NCI-H748 (cell line): ENCODE measurements around the gene LIG4.
A peak's percentile ranks its signal among the peaks of the same experiment; 100 is the strongest.

Experiments
- DNase-seq: peaks from one replicate; lab custom pipeline; 2025; ENCODE audit not compliant: unreplicated experiment; lab: John Stamatoyannopoulos, UW

Gene LIG4

DNA sequence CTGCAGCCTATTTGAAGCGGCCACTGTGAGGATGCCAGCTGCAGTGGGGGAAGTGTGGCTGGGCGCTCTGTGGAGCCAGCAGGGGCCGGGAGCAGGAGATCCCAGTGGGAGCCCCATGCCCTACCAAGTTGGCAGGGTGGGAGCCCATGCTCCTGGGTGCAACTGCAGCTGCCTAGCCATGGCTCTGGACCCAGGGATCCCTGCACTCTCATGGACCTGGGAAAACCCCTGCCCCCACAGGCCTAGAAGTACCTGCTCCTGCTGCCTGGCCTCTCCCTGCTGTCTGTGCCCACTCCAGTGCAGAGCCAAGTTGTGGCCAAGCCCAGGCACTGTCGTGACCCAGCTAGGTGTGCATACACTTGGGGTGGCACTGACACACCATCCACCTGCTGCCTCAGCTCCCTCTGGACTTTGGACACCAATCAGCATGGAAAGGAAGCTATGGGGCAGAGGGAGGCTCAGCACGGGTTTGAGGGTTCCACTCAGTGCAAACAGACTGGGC lies 20.9 kb downstream of the LIG4 start:
- no peak for DNase-seq

DNA sequence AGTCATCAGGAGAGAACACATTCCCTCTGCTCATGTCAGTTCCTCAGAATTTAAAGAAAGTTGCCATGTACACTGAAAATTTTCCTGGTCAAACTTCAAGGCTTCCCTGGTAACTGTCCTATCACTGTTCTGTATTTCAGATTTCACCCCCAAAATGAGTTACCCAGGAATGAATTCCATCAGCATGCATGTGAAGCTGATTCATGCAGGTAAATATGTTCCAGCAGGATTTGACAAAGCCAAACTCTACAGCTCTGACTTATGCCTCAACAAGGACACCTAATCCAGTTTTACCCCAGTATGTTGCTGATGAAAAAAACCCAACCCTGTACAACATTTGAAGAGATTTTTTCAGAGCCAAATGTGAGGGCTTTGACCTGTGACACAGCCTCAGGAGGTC lies 21.5 kb downstream of the LIG4 start:
- DNase-seq = no peak

DNA sequence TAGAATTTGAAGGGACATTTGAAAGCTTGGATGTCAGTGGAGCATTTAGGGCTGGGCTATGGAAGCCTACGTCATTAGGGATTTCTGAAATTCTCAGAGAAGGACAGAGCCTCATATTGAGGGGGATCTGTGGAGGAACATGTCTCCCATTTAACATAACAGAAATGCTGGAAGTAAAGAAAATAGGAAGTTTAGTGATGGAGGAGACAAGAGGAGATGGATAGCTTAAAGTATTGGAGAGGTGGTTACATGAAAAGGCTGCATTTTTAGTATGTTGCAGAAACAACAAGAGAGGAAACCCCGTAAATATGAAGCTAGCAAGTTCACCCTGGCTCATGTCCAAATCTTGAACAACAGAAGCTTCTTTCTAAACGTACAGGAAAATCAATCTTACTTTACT lies 24.4 kb downstream of the LIG4 start:
- DNase-seq = no peak

DNA sequence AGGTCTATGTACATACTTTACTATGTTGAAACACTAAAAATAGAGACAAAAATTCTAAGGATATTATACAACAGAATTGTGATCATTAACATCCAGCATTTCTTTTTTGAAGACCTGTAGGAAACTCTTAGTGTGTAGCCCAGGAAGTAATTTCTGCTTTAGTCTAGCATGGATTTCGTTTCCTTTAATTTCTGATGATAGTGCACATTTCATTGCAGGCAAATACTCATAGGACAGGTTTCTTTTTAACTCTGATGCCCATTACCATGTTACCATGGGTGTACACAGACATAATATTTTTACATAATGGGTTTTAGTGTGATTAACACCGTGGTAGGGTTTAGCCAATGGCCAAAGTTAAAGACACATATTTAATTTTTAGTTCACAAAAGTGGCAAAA lies 27.1 kb downstream of the LIG4 start:
- DNase-seq = no peak

DNA sequence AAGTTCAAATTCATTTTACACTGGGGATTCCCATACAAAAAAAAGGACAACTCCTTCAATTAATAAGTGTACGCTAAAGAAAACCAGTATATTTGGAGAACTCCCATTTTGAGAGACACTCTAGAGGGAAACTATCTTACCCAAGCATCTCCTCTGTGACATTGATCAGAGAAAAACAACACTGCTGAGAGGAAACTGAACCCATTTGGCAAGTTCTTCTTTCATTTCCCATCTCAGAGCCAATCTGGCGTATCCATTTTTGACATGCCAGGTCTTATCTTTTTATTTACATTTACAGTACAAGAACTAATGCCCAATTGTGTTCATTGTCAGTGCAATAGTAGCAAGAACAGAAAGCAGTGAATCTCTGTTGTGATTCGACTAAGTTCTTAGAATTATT lies 30.1 kb downstream of the LIG4 start:
- DNase-seq = no peak

DNA sequence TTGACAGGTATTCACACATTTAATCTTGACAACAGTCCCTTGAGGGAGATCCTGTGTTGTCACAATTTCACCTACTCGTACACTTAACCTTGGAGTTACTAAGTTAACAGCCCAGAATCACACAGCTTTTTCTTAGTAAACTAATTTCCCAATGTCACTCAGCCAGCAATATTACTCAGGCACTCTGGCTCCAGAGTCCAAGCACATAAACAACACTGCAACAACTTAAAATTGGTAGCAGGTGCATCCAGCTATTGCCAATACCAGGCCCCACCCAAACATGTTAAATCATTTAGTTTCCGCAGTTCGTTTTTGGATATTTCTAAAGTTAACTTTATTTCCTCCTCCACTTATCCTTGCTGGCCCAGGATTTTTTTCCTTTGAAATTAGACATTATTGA lies 32.7 kb downstream of the LIG4 start:
- DNase-seq = no peak

DNA sequence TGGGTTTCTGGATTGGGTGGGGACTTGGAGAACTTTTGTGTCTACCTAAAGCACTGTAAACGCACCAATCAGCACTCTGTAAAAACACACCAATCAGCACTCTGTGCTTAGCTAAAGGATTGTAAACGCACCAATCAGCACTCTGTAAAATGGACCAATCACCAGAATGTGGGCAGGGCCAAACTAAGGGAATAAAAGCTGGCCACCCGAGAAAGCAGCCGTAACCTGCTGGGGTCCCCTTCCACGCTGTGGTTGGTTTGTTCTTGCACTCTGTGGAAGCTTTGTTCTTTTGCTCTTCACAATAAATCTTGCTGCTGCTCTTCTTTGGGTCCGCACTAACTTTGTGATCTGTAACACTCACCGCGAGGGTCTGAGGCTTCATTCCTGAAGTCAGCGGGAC lies 37.3 kb downstream of the LIG4 start:
- no peak for DNase-seq

DNA sequence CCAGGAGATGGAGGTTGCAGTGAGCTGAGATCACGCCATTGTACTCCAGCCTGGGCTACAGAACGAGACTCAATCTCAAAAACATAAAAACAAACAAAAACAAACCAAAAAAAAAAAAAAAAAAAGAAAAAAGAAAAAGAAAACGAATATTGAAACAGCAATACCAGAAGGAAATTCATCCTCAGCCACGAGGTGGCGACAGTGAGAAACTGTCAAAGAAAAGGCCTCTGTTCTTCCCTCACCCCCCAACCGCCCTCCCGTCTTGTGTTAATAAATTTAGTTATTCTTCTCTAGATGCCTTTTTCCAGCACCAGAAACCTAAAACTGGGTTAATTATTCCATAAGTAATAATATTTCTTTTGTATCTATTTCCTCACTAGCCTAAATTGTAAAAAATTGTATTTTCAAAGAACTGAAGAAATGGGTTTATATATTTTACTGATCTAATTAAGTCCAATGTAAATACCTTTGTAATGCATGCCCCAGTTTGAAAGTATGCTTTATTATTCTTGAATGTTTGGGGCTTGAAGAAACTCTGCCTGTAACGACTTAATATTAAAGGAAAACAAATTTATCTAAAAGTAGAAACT lies 38.6 kb downstream of the LIG4 start:
- DNase-seq = peak; percentile 58

DNA sequence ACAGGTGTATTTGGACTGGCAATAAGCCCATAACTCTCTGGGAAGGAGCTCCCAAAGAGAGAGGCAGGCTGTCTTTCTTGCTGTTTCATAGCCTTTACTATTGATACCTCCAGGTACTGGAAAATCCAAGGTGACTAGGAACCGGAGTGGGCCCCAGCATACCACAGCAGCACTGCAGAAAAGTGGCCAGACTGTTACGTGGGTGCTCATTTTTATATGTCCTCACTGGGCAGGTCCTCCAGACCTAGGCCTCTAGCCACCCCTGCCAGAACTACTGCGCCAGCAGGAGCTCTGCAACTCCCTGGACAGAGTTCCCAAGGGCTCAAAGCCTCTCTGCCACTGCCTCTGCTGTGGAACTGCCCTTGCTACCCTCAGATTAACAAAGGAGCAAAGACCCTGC lies 46.4 kb downstream of the LIG4 start:
- no peak for DNase-seq

DNA sequence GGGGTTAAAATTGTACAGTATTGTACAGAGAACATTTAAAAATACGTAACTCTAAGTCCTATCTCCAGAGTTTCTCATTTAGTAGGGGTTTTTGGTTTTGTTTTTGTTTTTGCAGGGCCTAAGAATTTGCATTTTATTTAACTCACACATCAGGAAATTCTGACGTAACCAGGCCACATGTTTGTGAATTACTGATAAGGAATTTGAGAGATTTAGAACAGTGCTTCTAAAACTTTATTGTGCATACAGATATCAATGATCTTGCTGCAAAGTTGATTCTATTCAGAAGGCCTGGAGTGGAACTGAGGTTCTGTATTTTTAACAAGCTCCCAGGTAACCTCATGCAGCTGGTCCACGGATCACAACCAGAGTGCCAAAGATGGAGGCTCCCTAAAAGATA lies 49.3 kb downstream of the LIG4 start:
- no peak for DNase-seq

DNA sequence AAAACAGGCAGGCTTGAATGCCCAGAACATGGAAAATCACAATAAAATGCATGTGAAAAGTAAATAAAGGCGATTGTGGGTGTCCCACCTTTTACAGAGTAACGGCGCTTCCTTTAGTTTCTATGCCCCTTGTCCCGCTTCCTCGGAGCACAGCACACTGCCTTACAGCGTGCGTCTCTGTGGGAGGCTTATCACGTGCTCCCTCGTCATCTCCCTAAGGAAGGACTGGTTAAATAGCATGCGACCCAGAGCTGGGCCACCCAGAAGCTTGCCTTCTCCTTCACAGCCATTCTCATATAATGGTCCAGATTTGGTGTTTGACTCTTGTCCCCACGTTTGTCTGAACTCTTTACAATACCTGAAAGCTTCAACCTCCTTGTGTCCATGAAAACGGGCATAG lies 56.6 kb downstream of the LIG4 start:
- no peak for DNase-seq
